ENCODE measurements around the gene GPHN. TPM values are rescaled to one million over a fixed set of nuclear protein-coding genes. Genes with fewer than 3 reads are reported as not detected.

Gene GPHN
- polyA plus RNA-seq, 1 donor (not counting 4 experiments of a cell fraction or from before 2014, with no cell fraction given), result 17.6 TPM

DNA sequence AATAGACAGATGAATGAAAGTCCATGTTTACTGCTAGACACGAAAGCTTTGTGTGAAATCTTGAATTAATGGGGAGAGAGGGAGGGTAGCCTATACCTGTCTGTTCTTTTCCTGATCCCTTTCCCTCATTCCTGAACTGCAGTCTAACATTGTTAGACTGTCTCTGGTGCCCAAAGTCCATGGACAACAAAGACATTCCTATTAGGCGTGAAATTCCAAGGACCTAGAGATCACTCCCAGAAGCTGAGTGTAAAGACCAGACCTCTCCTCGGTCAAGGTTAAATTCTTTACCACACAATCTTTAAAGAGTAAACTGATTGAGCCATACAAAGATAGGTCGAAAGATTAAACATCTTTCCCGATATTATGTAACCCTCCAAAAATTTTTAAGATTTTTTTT is 410.6 kb downstream of the GPHN start:
- TF ChIP-seq CTCF (optimal IDR thresholded peaks at IDR 0.05 in 1 of 3, IDR thresholded peaks at IDR 0.05 in 1 of 3, conservative IDR thresholded peaks at IDR 0.05 in 1 of 3; ENCODE audit: extremely low read depth in 1 of 3, insufficient read depth in 2 of 3, low read length in 3 of 3), result no peak
- TF ChIP-seq EZH2 (IDR thresholded peaks at IDR 0.05; ENCODE audit: low read length), result no peak
- Histone ChIP-seq H3K9me1 (ENCODE audit: control insufficient read depth, extremely low read depth, insufficient read depth, low read length) (no peaks in the 10 kb centered on the region), H3K79me2 (ENCODE audit: control insufficient read depth, insufficient read depth, low read length) (no peaks in the 10 kb centered on the region), H3K4me1 (ENCODE audit: control insufficient read depth, extremely low read depth, insufficient read depth, low read length) (no peaks in the 10 kb centered on the region), H3K9me3 (ENCODE audit: control insufficient read depth, low read depth, low read length) (no peaks in the 10 kb centered on the region), H3K36me3 (ENCODE audit: control insufficient read depth in 2 of 2, extremely low read depth in 1 of 2, insufficient read depth in 2 of 2, low read length in 2 of 2) (no peaks in the 10 kb centered on the region), H3K4me3 (ENCODE audit: control insufficient read depth in 2 of 3, extremely low read depth in 1 of 3, insufficient read depth in 2 of 3, low read depth in 1 of 3, low read length in 3 of 3) (no peak overlapping the region), H3K27ac (ENCODE audit: control insufficient read depth, insufficient read depth, low read length) (no peak overlapping the region), H4K20me1 (ENCODE audit: control insufficient read depth, extremely low read depth, insufficient read depth, low read length) (no peaks in the 10 kb centered on the region), H3K9ac (ENCODE audit: control insufficient read depth, extremely low read depth, insufficient read depth, low read length) (no peak overlapping the region), H3K4me2 (ENCODE audit: control insufficient read depth, extremely low read depth, insufficient read depth, low read depth, low read length) (no peak overlapping the region), H2AFZ (ENCODE audit: control insufficient read depth, low read length) (no peak overlapping the region), H3K27me3 (ENCODE audit: control insufficient read depth, extremely low read depth, insufficient read depth, low read length) (no peaks in the 10 kb centered on the region)
- FAIRE-seq (no peak), DNase-seq (ENCODE audit: low read depth, low spot score) (no peak)
- dilution Hi-C loops (cut with MboI; ENCODE audit: extremely low pct_ligation_motif_present, low sequenced_read_pairs), result no loop called here

GRCh38 chr14:66920196-66920595 is 412.2 kb downstream of the GPHN start:
- Histone ChIP-seq H3K9me1 (ENCODE audit: control insufficient read depth, extremely low read depth, insufficient read depth, low read length) (no peaks in the 10 kb centered on the region), H3K4me3 (ENCODE audit: control insufficient read depth in 2 of 3, extremely low read depth in 1 of 3, insufficient read depth in 2 of 3, low read depth in 1 of 3, low read length in 3 of 3) (no peak overlapping the region), H3K36me3 (ENCODE audit: control insufficient read depth in 2 of 2, extremely low read depth in 1 of 2, insufficient read depth in 2 of 2, low read length in 2 of 2) (no peaks in the 10 kb centered on the region), H3K4me2 (ENCODE audit: control insufficient read depth, extremely low read depth, insufficient read depth, low read depth, low read length) (no peak overlapping the region), H2AFZ (ENCODE audit: control insufficient read depth, low read length) (no peak overlapping the region), H3K9ac (ENCODE audit: control insufficient read depth, extremely low read depth, insufficient read depth, low read length) (no peak overlapping the region), H4K20me1 (ENCODE audit: control insufficient read depth, extremely low read depth, insufficient read depth, low read length) (no peaks in the 10 kb centered on the region), H3K4me1 (ENCODE audit: control insufficient read depth, extremely low read depth, insufficient read depth, low read length) (no peaks in the 10 kb centered on the region), H3K79me2 (ENCODE audit: control insufficient read depth, insufficient read depth, low read length) (no peaks in the 10 kb centered on the region), H3K9me3 (ENCODE audit: control insufficient read depth, low read depth, low read length) (no peaks in the 10 kb centered on the region), H3K27ac (ENCODE audit: control insufficient read depth, insufficient read depth, low read length) (no peak overlapping the region), H3K27me3 (ENCODE audit: control insufficient read depth, extremely low read depth, insufficient read depth, low read length) (no peaks in the 10 kb centered on the region)
- FAIRE-seq (no peak), DNase-seq (ENCODE audit: low read depth, low spot score) (no peak)
- TF ChIP-seq EZH2 (IDR thresholded peaks at IDR 0.05; ENCODE audit: low read length), result no peak
- TF ChIP-seq CTCF (optimal IDR thresholded peaks at IDR 0.05 in 1 of 3, IDR thresholded peaks at IDR 0.05 in 1 of 3, conservative IDR thresholded peaks at IDR 0.05 in 1 of 3; ENCODE audit: extremely low read depth in 1 of 3, insufficient read depth in 2 of 3, low read length in 3 of 3), result no peak
- dilution Hi-C loops (cut with MboI; ENCODE audit: extremely low pct_ligation_motif_present, low sequenced_read_pairs), result no loop called here
